ENCODE results near the gene ELP5.

ELP5 gene

GRCh38 chr17:7242717-7243452 lies 9.1 kb upstream of the ELP5 start (continued):
- TF ChIP-seq PRDM2 (tag by site-specific recombination; IDR thresholded peaks at IDR 0.05; ENCODE audit: borderline replicate concordance) (no peak), PRDM6 (tag by site-specific recombination; IDR thresholded peaks at IDR 0.05) (no peak), ZNF174 (tag by site-specific recombination; IDR thresholded peaks at IDR 0.05) (no peak), MYNN (tag by site-specific recombination; IDR thresholded peaks at IDR 0.05; ENCODE audit: borderline replicate concordance) (no peak), ZSCAN16 (tag by site-specific recombination; IDR thresholded peaks at IDR 0.05) (no peak; the same call in 1 of the 2 replicates), ZNF132 (tag by site-specific recombination; IDR thresholded peaks at IDR 0.05; ENCODE audit: borderline replicate concordance) (no peak), ZBTB17 (tag by site-specific recombination; IDR thresholded peaks at IDR 0.05) (peak; percentile 74), ZNF473 (tag by site-specific recombination; IDR thresholded peaks at IDR 0.05) (no peak), ZBTB48 (tag by site-specific recombination; IDR thresholded peaks at IDR 0.05) (peak; percentile 74), ZSCAN18 (tag by site-specific recombination; IDR thresholded peaks at IDR 0.05) (peak; percentile 93; the same call in 1 of the 2 replicates), GLIS2 (tag by site-specific recombination; IDR thresholded peaks at IDR 0.05) (peak; percentile 96), ZNF777 (tag by site-specific recombination; IDR thresholded peaks at IDR 0.05; ENCODE audit: borderline replicate concordance) (no peak), ZNF670 (tag by site-specific recombination; IDR thresholded peaks at IDR 0.05; ENCODE audit: low read depth) (no peak), ZBTB7A (tag by site-specific recombination; IDR thresholded peaks at IDR 0.05; ENCODE audit: low read depth) (peak; percentile 94), ZNF202 (tag by site-specific recombination; IDR thresholded peaks at IDR 0.05; ENCODE audit: borderline replicate concordance) (no peak), TRIM28 (IDR thresholded peaks at IDR 0.05; ENCODE audit: borderline replicate concordance, low read length) (no peak), ZNF529 (tag by site-specific recombination; IDR thresholded peaks at IDR 0.05; ENCODE audit: insufficient replicate concordance) (no peak), TCF7L2 (IDR thresholded peaks at IDR 0.05; ENCODE audit: borderline replicate concordance, low read depth, low read length) (no peak), PRDM10 (tag by site-specific recombination; IDR thresholded peaks at IDR 0.05) (peak; percentile 61; the same call in 1 of the 2 replicates), ZBTB49 (tag by site-specific recombination; IDR thresholded peaks at IDR 0.05; ENCODE audit: low read depth) (no peak), ZNF791 (tag by site-specific recombination; IDR thresholded peaks at IDR 0.05) (no peak; the same call in 1 of the 2 replicates), ZNF274 (IDR thresholded peaks at IDR 0.05; ENCODE audit: low read length) (no peak), ZNF274 (tag by site-specific recombination; IDR thresholded peaks at IDR 0.05; ENCODE audit: borderline replicate concordance) (no peak)
